IMR-90 (cell line): Measurements from ENCODE around the gene FAM13B. TPM values are rescaled to one million over a fixed set of nuclear protein-coding genes. Genes with fewer than 3 reads are reported as not detected.

Experiments used
- ATAC-seq: fragments of 200-7000 bp; cut with Tn5 transposase; 2 replicates; pipeline ENCODE4 v1.9.1; 2020; ENCODE audit warnings: low read depth, mild to moderate bottlenecking, moderate library complexity
- BruUV-seq: library from RNA; stranded (reverse); fragments of 400-500 nt; replicated peaks from 2 replicates; lab custom pipeline; 2021; lab: Mats Ljungman, UMichigan
- CTCF ChIA-PET: fragments of 300-600 bp; formaldehyde crosslinking; extraction: SDS; loops from one replicate; lab custom pipeline; 2021; ENCODE audit warnings: antibody characterized with exemption; lab: Yijun Ruan, JAX
- POLR2A ChIA-PET: fragments of 300-600 bp; sonication (Branson Sonifier 250); formaldehyde crosslinking; loops from one replicate; lab custom pipeline; 2022; ENCODE audit warnings: antibody characterized with exemption; ENCODE audit not compliant: unreplicated experiment; lab: Charles Lee
- DNase-seq: peaks from one replicate; pipeline ENCODE4 v3.0.0; 2013
- H2AFZ ChIP-seq: replicated peaks from 2 replicates; pipeline ENCODE3; 2013; ENCODE audit warnings: low read length, mild to moderate bottlenecking; ENCODE audit not compliant: poor library complexity
- H2AK5ac ChIP-seq: 2 replicates; pipeline ENCODE4 v1.6.1; 2013; ENCODE audit warnings: low read depth, low read length, inconsistent platforms
- H2AK9ac ChIP-seq: replicated peaks from 2 replicates; pipeline ENCODE3; 2013; ENCODE audit warnings: mild to moderate bottlenecking, low read depth, low read length, moderate library complexity; ENCODE audit not compliant: poor library complexity
- H2BK120ac ChIP-seq: 2 replicates; pipeline ENCODE4 v1.6.1; 2013; ENCODE audit warnings: low read depth, low read length, inconsistent platforms
- H2BK15ac ChIP-seq: 3 replicates; pipeline ENCODE4 v1.6.1; 2013; ENCODE audit warnings: low read depth, low read length, inconsistent platforms
- H2BK20ac ChIP-seq: 2 replicates; pipeline ENCODE4 v1.6.1; 2013; ENCODE audit warnings: low read depth, mild to moderate bottlenecking, inconsistent platforms, low read length, moderate library complexity
- H2BK5ac ChIP-seq: 2 replicates; pipeline ENCODE4 v1.6.1; 2013; ENCODE audit warnings: mild to moderate bottlenecking, low read depth, low read length, inconsistent platforms; ENCODE audit not compliant: poor library complexity, severe bottlenecking
- H3K14ac ChIP-seq: replicated peaks from 2 replicates; pipeline ENCODE4 v1.6.1; 2013; ENCODE audit warnings: low read depth, low read length, inconsistent platforms
- H3K18ac ChIP-seq: 2 replicates; pipeline ENCODE4 v1.6.1; 2013; ENCODE audit warnings: low read depth, low read length, control low read depth
- H3K23ac ChIP-seq: 2 replicates; pipeline ENCODE4 v1.6.1; 2013; ENCODE audit warnings: low read depth, low read length, inconsistent platforms
- H3K27ac ChIP-seq: 2 replicates; pipeline ENCODE4 v1.5.1; 2013; ENCODE audit warnings: mild to moderate bottlenecking, control low read depth, low read length; ENCODE audit not compliant: insufficient read depth
- H3K27me3 ChIP-seq: 2 replicates; pipeline ENCODE4 v1.6.1; 2013; ENCODE audit warnings: low read length; ENCODE audit not compliant: control insufficient read depth, insufficient read depth
- H3K36me3 ChIP-seq: 2 replicates; pipeline ENCODE4 v1.6.1; 2013; ENCODE audit warnings: low read length, mixed read lengths; ENCODE audit not compliant: control insufficient read depth, insufficient read depth
- H3K4ac ChIP-seq: 2 replicates; pipeline ENCODE4 v1.6.1; 2013; ENCODE audit warnings: low read depth, low read length, inconsistent platforms
- H3K4me1 ChIP-seq: 2 replicates; pipeline ENCODE4 v1.6.1; 2013; ENCODE audit warnings: low read length, mixed read lengths; ENCODE audit not compliant: control insufficient read depth, insufficient read depth
- H3K4me2 ChIP-seq: 2 replicates; pipeline ENCODE4 v1.6.1; 2013; ENCODE audit warnings: low read depth, mild to moderate bottlenecking, control low read depth, low read length, moderate library complexity
- H3K4me3 ChIP-seq: 2 replicates; pipeline ENCODE4 v1.5.1; 2013; ENCODE audit warnings: low read depth, mild to moderate bottlenecking, control low read depth, low read length, moderate library complexity; ENCODE audit not compliant: insufficient read depth
- H3K56ac ChIP-seq: 2 replicates; pipeline ENCODE4 v1.6.1; 2013; ENCODE audit warnings: low read length, inconsistent platforms; ENCODE audit not compliant: insufficient read depth; ENCODE audit errors: extremely low read depth
- H3K79me1 ChIP-seq, 2 experiments: 2 replicates each; pipeline ENCODE4 v1.6.1; 2013; ENCODE audit warnings: low read length in 2 of 2, inconsistent platforms in 1 of 2, low read depth in 1 of 2
- H3K9ac ChIP-seq: 2 replicates; pipeline ENCODE4 v1.6.1; 2013; ENCODE audit warnings: low read depth, low read length, control low read depth
- H3K9me1 ChIP-seq: 2 replicates; pipeline ENCODE4 v1.6.1; 2013; ENCODE audit warnings: low read length, inconsistent platforms; ENCODE audit not compliant: insufficient read depth
- H3K9me3 ChIP-seq: 2 replicates; pipeline ENCODE4 v1.6.1; 2013; ENCODE audit warnings: low read length; ENCODE audit not compliant: control insufficient read depth, insufficient read depth
- H4K20me1 ChIP-seq: 2 replicates; pipeline ENCODE4 v1.6.1; 2013; ENCODE audit warnings: low read length, inconsistent platforms; ENCODE audit not compliant: insufficient read depth
- H4K5ac ChIP-seq: 2 replicates; pipeline ENCODE4 v1.6.1; 2013; ENCODE audit warnings: mild to moderate bottlenecking, low read depth, low read length, control low read depth
- H4K8ac ChIP-seq, 2 experiments: 2 replicates each; pipeline ENCODE4 v1.6.1; 2013; ENCODE audit warnings: low read depth in 2 of 2, low read length in 2 of 2, control low read depth in 1 of 2, inconsistent platforms in 1 of 2
- H4K91ac ChIP-seq: 2 replicates; pipeline ENCODE4 v1.6.1; 2013; ENCODE audit warnings: low read depth, low read length, inconsistent platforms; ENCODE audit not compliant: insufficient read depth
- CHD1 ChIP-seq: IDR thresholded peaks from 2 replicates; pipeline ENCODE4 v1.6.1; 2012; ENCODE audit warnings: low read depth, low read length, improper control_type of control experiment
- ELK1 ChIP-seq: fragments of 150-350 bp; IDR thresholded peaks from 2 replicates; pipeline ENCODE4 v1.6.1; 2016; ENCODE audit warnings: low read depth, mild to moderate bottlenecking, low read length, moderate library complexity, borderline replicate concordance
- FOS ChIP-seq: fragments of 150-350 bp; IDR thresholded peaks from 2 replicates; pipeline ENCODE4 v1.6.1; 2016; ENCODE audit warnings: low read depth, low read length
- MAFK ChIP-seq: IDR thresholded peaks from 2 replicates; pipeline ENCODE4 v1.6.1; 2012; ENCODE audit warnings: low read depth, low read length, improper control_type of control experiment
- MAZ ChIP-seq: IDR thresholded peaks from 2 replicates; pipeline ENCODE4 v1.6.1; 2012; ENCODE audit warnings: low read depth, mild to moderate bottlenecking, low read length, improper control_type of control experiment, moderate library complexity, borderline replicate concordance
- MXI1 ChIP-seq: IDR thresholded peaks from 2 replicates; pipeline ENCODE4 v1.6.1; 2012; ENCODE audit warnings: low read depth, mild to moderate bottlenecking, low read length, moderate library complexity, borderline replicate concordance
- POLR2A ChIP-seq: IDR thresholded peaks from 2 replicates; pipeline ENCODE4 v1.6.1; 2012; ENCODE audit warnings: mild to moderate bottlenecking, low read depth, low read length
- RAD21 ChIP-seq: IDR thresholded peaks from 2 replicates; pipeline ENCODE4 v1.6.1; 2012; ENCODE audit warnings: low read length, improper control_type of control experiment
- RCOR1 ChIP-seq: IDR thresholded peaks from 2 replicates; pipeline ENCODE4 v1.6.1; 2012; ENCODE audit warnings: mild to moderate bottlenecking, low read length, improper control_type of control experiment; ENCODE audit not compliant: insufficient replicate concordance
- SMC3 ChIP-seq: fragments of 150-350 bp; IDR thresholded peaks from 2 replicates; pipeline ENCODE4 v1.6.1; 2016; ENCODE audit warnings: low read depth, mild to moderate bottlenecking, antibody characterized with exemption, low read length, moderate library complexity
- USF2 ChIP-seq: fragments of 150-350 bp; IDR thresholded peaks from 2 replicates; pipeline ENCODE4 v1.6.1; 2017; ENCODE audit warnings: mild to moderate bottlenecking, antibody characterized with exemption, low read length, low read depth
- WGBS, 2 experiments: methylation state at CpG; one replicate each; pipeline versions ENCODE4 v1.1.5 to v1.1.7; 2013; ENCODE audit warnings: missing lambda C conversion rate in 2 of 2; ENCODE audit not compliant: insufficient read length in 1 of 2; ENCODE audit errors: extremely low coverage in 2 of 2; 5-methylcytosine and 5-hydroxymethylcytosine counted together
- dilution Hi-C: fragments of 300-500 bp; cut with HindIII; formaldehyde crosslinking; loops from one replicate; pipeline ENCODE4 v1.14.3; 2018; ENCODE audit warnings: low sequenced_read_pairs; ENCODE audit not compliant: unreplicated experiment
- in situ Hi-C: fragments of 300-500 bp; cut with MboI; formaldehyde crosslinking; loops from 3 replicates; pipeline ENCODE4 v1.14.3; 2019; ENCODE audit warnings: low sequenced_read_pairs, inconsistent platforms, mixed read lengths
- intact Hi-C: fragments of 100-400 bp; cut with micrococcal nuclease; formaldehyde crosslinking; loops from 2 replicates; pipeline ENCODE4 v1.10.0; 2022
- polyA plus RNA-seq, 3 experiments: library from polyadenylated mRNA; depleted of rRNA; stranded (reverse); fragments of >200 nt; gene quantifications; 2 replicates each; pipeline ENCODE4 v1.2.3, GENCODE V29; 2012; ENCODE audit warnings: low replicate concordance in 1 of 3
- total RNA-seq: library from RNA; depleted of rRNA; stranded (reverse); fragments of >200 nt; gene quantifications from 2 replicates; pipeline ENCODE4 v1.2.3, GENCODE V29; 2012
- TF ChIP-seq, protein P1 (sequence below): conservative IDR thresholded peaks from 2 replicates; pipeline ENCODE4 v1.5.1; 2012; ENCODE audit warnings: mild to moderate bottlenecking, low read depth, low read length, improper control_type of control experiment

FAM13B gene
- total and polyA plus RNA-seq, 2 of the 4 experiments (the other 2 are of a cell fraction), result 14.6 to 15.1 TPM

- no peak for TF ChIP-seq MXI1
These were observed 94.7 kb downstream of the FAM13B start (continued) for GRCh38 chr5:137937994-137938750.

GRCh38 chr5:137935694-137936093 is 97.2 kb downstream of the FAM13B start:
- no peak overlapping the region for H3K9ac ChIP-seq
- no peak overlapping the region for H3K56ac ChIP-seq
- H3K23ac ChIP-seq, result no peak overlapping the region
- H3K4me2 ChIP-seq, result no peak overlapping the region
- H3K4ac ChIP-seq, result no peak overlapping the region
- no peak overlapping the region for H4K91ac ChIP-seq
- no peak overlapping the region for H3K27ac ChIP-seq
- no peak for TF ChIP-seq POLR2A
- no peak for TF ChIP-seq ELK1
- no peak for TF ChIP-seq CHD1
- TF ChIP-seq USF2, result no peak
- TF ChIP-seq FOS, result no peak
- TF ChIP-seq RAD21, result no peak
- TF ChIP-seq, protein P1, sequence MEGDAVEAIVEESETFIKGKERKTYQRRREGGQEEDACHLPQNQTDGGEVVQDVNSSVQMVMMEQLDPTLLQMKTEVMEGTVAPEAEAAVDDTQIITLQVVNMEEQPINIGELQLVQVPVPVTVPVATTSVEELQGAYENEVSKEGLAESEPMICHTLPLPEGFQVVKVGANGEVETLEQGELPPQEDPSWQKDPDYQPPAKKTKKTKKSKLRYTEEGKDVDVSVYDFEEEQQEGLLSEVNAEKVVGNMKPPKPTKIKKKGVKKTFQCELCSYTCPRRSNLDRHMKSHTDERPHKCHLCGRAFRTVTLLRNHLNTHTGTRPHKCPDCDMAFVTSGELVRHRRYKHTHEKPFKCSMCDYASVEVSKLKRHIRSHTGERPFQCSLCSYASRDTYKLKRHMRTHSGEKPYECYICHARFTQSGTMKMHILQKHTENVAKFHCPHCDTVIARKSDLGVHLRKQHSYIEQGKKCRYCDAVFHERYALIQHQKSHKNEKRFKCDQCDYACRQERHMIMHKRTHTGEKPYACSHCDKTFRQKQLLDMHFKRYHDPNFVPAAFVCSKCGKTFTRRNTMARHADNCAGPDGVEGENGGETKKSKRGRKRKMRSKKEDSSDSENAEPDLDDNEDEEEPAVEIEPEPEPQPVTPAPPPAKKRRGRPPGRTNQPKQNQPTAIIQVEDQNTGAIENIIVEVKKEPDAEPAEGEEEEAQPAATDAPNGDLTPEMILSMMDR, result no peak
- TF ChIP-seq MAFK, result no peak
- TF ChIP-seq MAZ, result no peak
- no peak for TF ChIP-seq SMC3
- TF ChIP-seq RCOR1, result no peak
- no peaks in the 10 kb centered on the region for H3K27me3 ChIP-seq
- H3K36me3 ChIP-seq, result peaks cover 16% of the 10 kb centered on the region
- H2AK9ac ChIP-seq, result no peak overlapping the region
- peaks cover 1% of the 10 kb centered on the region for H3K4me1 ChIP-seq
- no peaks in the 10 kb centered on the region for H3K9me3 ChIP-seq
- BruUV-seq, result no TSS peak
- dilution Hi-C loops (no loop called here), in situ Hi-C loops (no loop called here), intact Hi-C loops (no loop called here)
- no peak overlapping the region for H4K8ac ChIP-seq
- WGBS, 2 experiments, result no CpG with 5 or more reads among the region's 3 CpGs
- H4K20me1 ChIP-seq, result 0 out of 2 replicates have a peak, but pooled peaks cover 5% of the 10 kb centered on the region
- H2BK120ac ChIP-seq, result no peak overlapping the region
- H3K9me1 ChIP-seq, result 0 out of 2 replicates have a peak, but pooled peaks cover 3% of the 10 kb centered on the region
- H2AK5ac ChIP-seq, result no peak overlapping the region
- ChIA-PET CTCF (interaction anchor here (0.6 to 1.2 kb wide), 3 partner anchors 9 to 774 kb away, joined by 3 to 4 read pairs (median 3); no protein-coding TSS in a partner anchor), POLR2A (no interaction called here)
- H3K14ac ChIP-seq, result no peak overlapping the region
- no peak overlapping the region for H2BK5ac ChIP-seq
- H3K18ac ChIP-seq, result no peak overlapping the region
- ATAC-seq (no peak), DNase-seq (no peak)
- H2AFZ ChIP-seq, result no peak overlapping the region
- H2BK15ac ChIP-seq, result no peak overlapping the region
- H4K5ac ChIP-seq, result no peak overlapping the region
- no peaks in the 10 kb centered on the region; a peak in 1 of 4 replicates for H3K79me1 ChIP-seq
- H2BK20ac ChIP-seq, result no peak overlapping the region
- no peak overlapping the region for H3K4me3 ChIP-seq
